WERI-Rb-1 (cell line): ENCODE measurements around the gene GXYLT2.
A peak's percentile ranks its signal among the peaks of the same experiment; 100 is the strongest.

ENCODE experiments used
- DNase-seq: peaks from one replicate; pipeline ENCODE4 v3.0.0-alpha.2; 2020
- H3K27ac ChIP-seq: fragments of 250-450 bp; sonication (Bioruptor Pico); 2 replicates; pipeline ENCODE4 v1.5.1; 2020; ENCODE audit warnings: mild to moderate bottlenecking, moderate library complexity
- H3K27me3 ChIP-seq: fragments of 250-450 bp; sonication (Bioruptor Pico); 2 replicates; pipeline ENCODE4 v1.5.1; 2021; ENCODE audit warnings: mild to moderate bottlenecking, low read depth, moderate library complexity; ENCODE audit not compliant: insufficient read depth, severe bottlenecking
- H3K36me3 ChIP-seq: fragments of 250-450 bp; sonication (Bioruptor Pico); 2 replicates; pipeline ENCODE4 v1.5.1; 2020; ENCODE audit warnings: mild to moderate bottlenecking, moderate library complexity
- H3K4me3 ChIP-seq: 2 replicates; pipeline ENCODE4 v1.5.1; 2011; ENCODE audit warnings: low read depth, mild to moderate bottlenecking, control low read depth, low read length
- H3K9me3 ChIP-seq: fragments of 250-450 bp; sonication (Bioruptor Pico); 2 replicates; pipeline ENCODE4 v1.5.1; 2021; ENCODE audit warnings: mild to moderate bottlenecking, moderate library complexity; ENCODE audit not compliant: severe bottlenecking
- TF ChIP-seq, protein P1 (sequence below): IDR thresholded peaks from 2 replicates; pipeline ENCODE4 v1.5.1; 2011; ENCODE audit warnings: low read depth, mild to moderate bottlenecking, control low read depth, inconsistent platforms, low read length

GXYLT2 gene

DNA sequence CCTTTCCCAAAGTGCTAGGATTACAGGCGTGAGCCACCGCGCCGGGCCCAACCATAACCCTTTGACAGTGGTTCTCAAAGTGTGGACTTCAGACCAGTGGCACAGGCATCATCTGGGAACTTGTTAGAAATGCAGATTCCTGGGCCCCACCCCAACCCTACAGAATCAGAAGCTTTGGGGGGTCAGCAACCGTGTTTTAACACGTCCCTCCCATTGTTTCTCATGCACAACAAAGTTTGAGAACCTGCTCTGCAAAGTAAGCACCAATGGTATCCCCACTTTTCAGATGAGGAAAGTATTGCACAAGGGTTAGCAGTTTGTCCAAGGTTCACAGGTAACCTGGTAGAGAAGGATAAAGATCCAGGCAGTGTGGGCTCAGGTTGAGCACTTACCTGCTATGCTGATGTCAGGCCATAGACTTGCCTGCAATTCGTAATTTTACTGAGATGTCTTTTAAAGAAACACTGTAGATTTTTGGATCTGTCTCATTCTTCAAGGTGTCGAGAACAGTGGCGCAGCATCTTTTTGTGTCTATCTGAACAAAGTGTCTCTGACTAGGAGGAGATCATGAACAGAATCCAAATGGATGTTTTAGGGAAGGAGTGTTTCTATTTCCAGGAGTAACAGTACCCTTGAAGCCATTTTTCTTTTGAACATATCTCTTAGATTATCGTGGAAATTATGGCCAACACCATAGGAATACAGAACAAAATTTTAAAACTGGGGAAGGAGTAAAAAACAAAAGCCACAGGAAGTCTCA, 2.5 kb downstream of the GXYLT2 start:
- H3K27me3 ChIP-seq = no peaks in the 10 kb centered on the region
- no peaks in the 10 kb centered on the region for H3K9me3 ChIP-seq
- TF ChIP-seq, protein P1, sequence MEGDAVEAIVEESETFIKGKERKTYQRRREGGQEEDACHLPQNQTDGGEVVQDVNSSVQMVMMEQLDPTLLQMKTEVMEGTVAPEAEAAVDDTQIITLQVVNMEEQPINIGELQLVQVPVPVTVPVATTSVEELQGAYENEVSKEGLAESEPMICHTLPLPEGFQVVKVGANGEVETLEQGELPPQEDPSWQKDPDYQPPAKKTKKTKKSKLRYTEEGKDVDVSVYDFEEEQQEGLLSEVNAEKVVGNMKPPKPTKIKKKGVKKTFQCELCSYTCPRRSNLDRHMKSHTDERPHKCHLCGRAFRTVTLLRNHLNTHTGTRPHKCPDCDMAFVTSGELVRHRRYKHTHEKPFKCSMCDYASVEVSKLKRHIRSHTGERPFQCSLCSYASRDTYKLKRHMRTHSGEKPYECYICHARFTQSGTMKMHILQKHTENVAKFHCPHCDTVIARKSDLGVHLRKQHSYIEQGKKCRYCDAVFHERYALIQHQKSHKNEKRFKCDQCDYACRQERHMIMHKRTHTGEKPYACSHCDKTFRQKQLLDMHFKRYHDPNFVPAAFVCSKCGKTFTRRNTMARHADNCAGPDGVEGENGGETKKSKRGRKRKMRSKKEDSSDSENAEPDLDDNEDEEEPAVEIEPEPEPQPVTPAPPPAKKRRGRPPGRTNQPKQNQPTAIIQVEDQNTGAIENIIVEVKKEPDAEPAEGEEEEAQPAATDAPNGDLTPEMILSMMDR = no peak
- no peaks in the 10 kb centered on the region for H3K36me3 ChIP-seq
- no peak for DNase-seq
- no peak overlapping the region for H3K27ac ChIP-seq
- no peak overlapping the region for H3K4me3 ChIP-seq

DNA sequence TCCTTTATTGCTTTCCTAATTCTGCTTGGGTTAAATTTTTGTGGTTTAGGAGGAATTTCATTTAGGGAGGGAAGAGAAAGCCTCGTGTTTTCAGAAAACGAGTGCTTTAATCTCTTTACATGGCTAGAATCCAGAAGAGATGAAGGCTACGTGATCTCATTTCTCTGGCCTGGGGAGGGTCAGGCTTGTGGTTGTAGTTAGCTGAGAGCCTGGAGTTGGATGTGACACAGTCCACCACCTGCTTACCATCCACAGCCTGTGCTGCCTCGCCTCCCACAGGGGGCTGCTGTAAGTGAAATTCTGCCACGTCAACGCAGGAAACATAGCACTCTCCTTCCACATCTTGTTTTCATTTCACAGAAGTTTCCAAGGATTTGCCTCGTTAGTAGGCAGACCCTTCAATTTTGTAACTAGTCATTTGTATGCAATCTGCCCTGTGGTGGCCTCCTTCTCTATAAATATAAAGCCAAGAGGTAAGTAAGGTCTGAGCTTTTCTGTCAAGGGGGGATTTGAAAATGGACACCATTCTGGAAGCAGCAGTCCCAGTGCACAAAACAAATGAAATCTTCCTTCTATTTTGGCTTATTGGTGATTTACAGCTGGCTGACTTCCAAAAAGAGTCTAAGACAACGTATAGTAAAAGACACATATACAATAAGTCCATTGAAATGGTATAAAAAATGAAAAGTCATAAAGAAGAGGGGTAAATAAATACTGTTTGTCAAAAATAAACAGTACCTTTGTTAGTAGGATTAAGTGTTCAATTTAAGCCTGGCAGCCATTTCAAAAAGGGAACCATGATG, 3.4 kb downstream of the GXYLT2 start:
- no peak overlapping the region for H3K27ac ChIP-seq
- no peaks in the 10 kb centered on the region for H3K36me3 ChIP-seq
- H3K27me3 ChIP-seq = no peaks in the 10 kb centered on the region
- peak; percentile 43 for DNase-seq
- no peak overlapping the region for H3K4me3 ChIP-seq
- TF ChIP-seq, protein P1 = peak; percentile 38; the same call in 1 of the 2 replicates
- no peaks in the 10 kb centered on the region for H3K9me3 ChIP-seq

DNA sequence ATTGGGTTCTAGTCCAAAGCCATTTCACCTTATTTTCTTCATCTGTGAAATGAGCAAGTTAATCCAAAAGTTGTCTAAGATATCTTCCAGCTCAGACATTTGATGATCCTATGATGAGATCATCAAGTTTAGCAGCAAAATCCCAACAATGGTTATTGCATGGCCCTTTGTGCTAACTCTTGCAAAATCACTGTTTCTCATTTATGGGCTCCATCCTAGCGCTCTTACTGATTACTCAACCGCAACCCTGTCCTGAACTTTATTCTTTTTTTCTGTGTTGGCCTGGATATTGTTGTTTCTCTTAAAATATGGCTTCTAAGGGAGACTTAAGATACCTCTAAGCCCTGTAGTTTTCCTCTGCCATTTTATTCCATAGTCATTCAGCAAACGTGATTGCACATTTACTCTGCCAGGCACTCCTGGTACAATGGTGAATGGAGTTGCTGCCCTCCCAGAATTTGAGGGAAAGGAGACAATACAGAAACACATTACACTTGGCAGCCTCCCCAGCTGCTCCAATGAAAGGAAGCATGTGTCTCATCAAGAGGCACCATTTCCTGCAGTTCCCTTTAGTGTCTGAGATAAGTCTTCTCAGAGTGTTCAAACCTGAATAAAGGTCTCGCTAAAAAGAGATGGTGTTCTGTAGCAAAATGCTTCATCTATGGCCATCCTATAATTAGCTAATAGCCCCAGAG, 4.4 kb downstream of the GXYLT2 start:
- no peak overlapping the region for H3K4me3 ChIP-seq
- no peak for DNase-seq
- TF ChIP-seq, protein P1 = no peak
- no peaks in the 10 kb centered on the region for H3K27me3 ChIP-seq
- no peak overlapping the region for H3K27ac ChIP-seq
- H3K36me3 ChIP-seq = no peaks in the 10 kb centered on the region
- no peaks in the 10 kb centered on the region for H3K9me3 ChIP-seq

- Histone ChIP-seq H3K4me3 (no peak overlapping the region), H3K36me3 (no peaks in the 10 kb centered on the region), H3K27ac (no peak overlapping the region), H3K9me3 (no peaks in the 10 kb centered on the region), H3K27me3 (no peaks in the 10 kb centered on the region)
- peak; percentile 24 for DNase-seq
- TF ChIP-seq, protein P1 = peak; percentile 56
Measured at GRCh38 chr3:72892870-72893269, 5.0 kb downstream of the GXYLT2 start.

GRCh38 chr3:72894976-72895552, 7.2 kb downstream of the GXYLT2 start:
- H3K9me3 ChIP-seq = no peaks in the 10 kb centered on the region
- no peak overlapping the region for H3K4me3 ChIP-seq
- H3K36me3 ChIP-seq = no peaks in the 10 kb centered on the region
- no peak for DNase-seq
- TF ChIP-seq, protein P1 = no peak
- no peak overlapping the region for H3K27ac ChIP-seq
- no peaks in the 10 kb centered on the region for H3K27me3 ChIP-seq
